NCI-H1105 (cell line): ENCODE measurements around the gene NMBR.
A peak's percentile ranks its signal among the peaks of the same experiment; 100 is the strongest.
"Not testable (repeated sequence)": the region's sequence is repeated elsewhere in the genome, so short reads cannot be mapped to it uniquely, and the experiment has no call there.

Source experiments
- DNase-seq: peaks from one replicate; lab custom pipeline; 2025; lab: John Stamatoyannopoulos, UW

The NMBR gene

GRCh38 chr6:142155091-142155490, 8.2 kb upstream of the NMBR start:
- DNase-seq, result no peak

GRCh38 chr6:142154336-142154735, 7.4 kb upstream of the NMBR start:
- no peak for DNase-seq

- DNase-seq, result no peak
These were observed 6.3 kb upstream of the NMBR start for GRCh38 chr6:142153196-142153595.

- no peak for DNase-seq
These were observed 5.8 kb upstream of the NMBR start for GRCh38 chr6:142152746-142153145.

- not testable (repeated sequence) for DNase-seq
These were observed 5.4 kb downstream of the NMBR start for GRCh38 chr6:142141531-142141930.

- DNase-seq, result no peak
These were observed 8.0 kb downstream of the NMBR start for GRCh38 chr6:142138876-142139275.

- DNase-seq, result no peak
These were observed 14.3 kb downstream of the NMBR start, which contains the start of gene GJE1 for GRCh38 chr6:142132625-142133024. Gene GJE1 (plus strand): TSS chr6:142132925. CDS start chr6:142133159, 234 bp downstream.

- no peak for DNase-seq
These were observed 16.1 kb downstream of the NMBR start for GRCh38 chr6:142130814-142131213.

- DNase-seq, result no peak
These were observed 25.6 kb downstream of the NMBR start for GRCh38 chr6:142121342-142121741.

GRCh38 chr6:142118925-142119324, 28.0 kb downstream of the NMBR start:
- DNase-seq, result no peak

GRCh38 chr6:142118328-142118727, 28.6 kb downstream of the NMBR start:
- DNase-seq, result no peak

GRCh38 chr6:142117366-142117765, 29.6 kb downstream of the NMBR start:
- DNase-seq, result no peak

- DNase-seq, result peak; percentile 78
These were observed 34.4 kb downstream of the NMBR start for GRCh38 chr6:142112451-142113061.

- DNase-seq, result not testable (repeated sequence)
These were observed 36.1 kb downstream of the NMBR start for GRCh38 chr6:142110820-142111219.

- DNase-seq, result not testable (repeated sequence)
These were observed 42.1 kb downstream of the NMBR start for GRCh38 chr6:142104820-142105219.

- no peak for DNase-seq
These were observed 58.1 kb downstream of the NMBR start for GRCh38 chr6:142088858-142089216.

- DNase-seq, result no peak
These were observed 58.7 kb downstream of the NMBR start for GRCh38 chr6:142087950-142088857.

GRCh38 chr6:142079130-142079529, 67.8 kb downstream of the NMBR start:
- no peak for DNase-seq

GRCh38 chr6:142075516-142076101, 71.3 kb downstream of the NMBR start:
- DNase-seq, result no peak

GRCh38 chr6:142074516-142074915, 72.4 kb downstream of the NMBR start:
- DNase-seq, result no peak

- DNase-seq, result no peak
These were observed 74.9 kb downstream of the NMBR start for GRCh38 chr6:142071981-142072380.

- no peak for DNase-seq
These were observed 78.5 kb downstream of the NMBR start for GRCh38 chr6:142068416-142068815.

- DNase-seq, result not testable (repeated sequence)
These were observed 84.1 kb downstream of the NMBR start for GRCh38 chr6:142062861-142063260.
